ENCODE measurements around the gene PFN1. TPM values are rescaled to one million over a fixed set of nuclear protein-coding genes. Genes with fewer than 3 reads are reported as not detected.
A peak's percentile ranks its signal among the peaks of the same experiment; 100 is the strongest.

PFN1 gene
- total and polyA plus RNA-seq, 10 of the 15 experiments (the other 5 are each of a cell fraction or from before 2014, with no cell fraction given), result 154 to 3,892 (median 1,918) TPM

DNA sequence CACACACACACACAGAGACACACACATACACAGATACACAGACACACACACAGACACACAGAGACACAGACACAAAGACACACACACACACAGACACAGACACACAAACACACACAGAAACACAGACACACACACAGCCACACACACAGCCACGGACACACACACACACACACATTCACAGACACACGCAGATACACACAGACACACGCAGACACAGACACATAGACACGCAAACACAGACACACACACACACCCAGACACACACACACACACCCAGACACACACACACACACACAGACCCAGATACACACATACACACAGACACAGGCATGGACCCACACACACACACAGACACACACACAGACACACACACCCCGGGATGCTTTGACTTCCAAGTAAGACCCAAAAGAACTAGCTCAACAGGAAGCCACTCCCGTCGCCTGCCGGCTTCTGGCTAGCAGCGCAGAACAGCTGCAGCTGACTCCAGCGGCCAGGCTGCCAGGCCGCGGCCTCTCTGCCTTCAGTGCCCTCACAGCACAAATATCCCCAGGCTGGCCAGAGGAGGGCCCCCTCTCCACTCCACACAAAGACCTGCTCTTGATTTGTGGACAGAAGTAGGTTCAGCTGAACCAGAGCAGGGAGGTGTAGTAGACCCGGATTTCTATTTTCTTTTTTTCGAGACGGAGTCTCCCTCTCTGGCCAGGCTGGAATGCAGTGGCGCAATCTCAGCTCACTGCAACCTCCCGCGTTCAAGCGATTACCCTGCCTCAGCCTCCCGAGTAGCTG is 39.4 kb downstream of the PFN1 start (continued):
- TF ChIP-seq, protein P1, sequence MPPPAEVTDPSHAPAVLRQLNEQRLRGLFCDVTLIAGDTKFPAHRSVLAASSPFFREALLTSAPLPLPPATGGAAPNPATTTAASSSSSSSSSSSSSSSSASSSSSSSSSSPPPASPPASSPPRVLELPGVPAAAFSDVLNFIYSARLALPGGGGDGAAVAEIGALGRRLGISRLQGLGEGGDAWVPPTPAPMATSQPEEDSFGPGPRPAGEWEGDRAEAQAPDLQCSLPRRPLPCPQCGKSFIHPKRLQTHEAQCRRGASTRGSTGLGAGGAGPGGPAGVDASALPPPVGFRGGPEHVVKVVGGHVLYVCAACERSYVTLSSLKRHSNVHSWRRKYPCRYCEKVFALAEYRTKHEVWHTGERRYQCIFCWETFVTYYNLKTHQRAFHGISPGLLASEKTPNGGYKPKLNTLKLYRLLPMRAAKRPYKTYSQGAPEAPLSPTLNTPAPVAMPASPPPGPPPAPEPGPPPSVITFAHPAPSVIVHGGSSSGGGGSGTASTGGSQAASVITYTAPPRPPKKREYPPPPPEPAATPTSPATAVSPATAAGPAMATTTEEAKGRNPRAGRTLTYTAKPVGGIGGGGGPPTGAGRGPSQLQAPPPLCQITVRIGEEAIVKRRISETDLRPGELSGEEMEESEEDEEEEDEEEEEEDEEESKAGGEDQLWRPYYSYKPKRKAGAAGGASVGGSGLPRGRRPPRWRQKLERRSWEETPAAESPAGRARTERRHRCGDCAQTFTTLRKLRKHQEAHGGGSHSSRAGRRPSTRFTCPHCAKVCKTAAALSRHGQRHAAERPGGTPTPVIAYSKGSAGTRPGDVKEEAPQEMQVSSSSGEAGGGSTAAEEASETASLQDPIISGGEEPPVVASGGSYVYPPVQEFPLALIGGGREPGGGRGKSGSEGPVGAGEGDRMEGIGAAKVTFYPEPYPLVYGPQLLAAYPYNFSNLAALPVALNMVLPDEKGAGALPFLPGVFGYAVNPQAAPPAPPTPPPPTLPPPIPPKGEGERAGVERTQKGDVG (CRISPR knock-in tag; IDR thresholded peaks at IDR 0.05), result no peak
- no peak for TF ChIP-seq RB1 (IDR thresholded peaks at IDR 0.05; ENCODE audit: borderline replicate concordance)
- TF ChIP-seq BHLHE40 (IDR thresholded peaks at IDR 0.05; ENCODE audit: borderline replicate concordance in 1 of 2, low read depth in 2 of 2, low read length in 1 of 2), result peak in 1 of 2 experiments; percentile 40; a peak in 1 of 4 replicates
- TF ChIP-seq ESRRA (IDR thresholded peaks at IDR 0.05; ENCODE audit: low read length), result no peak
- TF ChIP-seq POLR2AphosphoS2 (IDR thresholded peaks at IDR 0.05; ENCODE audit: low read depth, low read length), result no peak
- TF ChIP-seq, protein P2, sequence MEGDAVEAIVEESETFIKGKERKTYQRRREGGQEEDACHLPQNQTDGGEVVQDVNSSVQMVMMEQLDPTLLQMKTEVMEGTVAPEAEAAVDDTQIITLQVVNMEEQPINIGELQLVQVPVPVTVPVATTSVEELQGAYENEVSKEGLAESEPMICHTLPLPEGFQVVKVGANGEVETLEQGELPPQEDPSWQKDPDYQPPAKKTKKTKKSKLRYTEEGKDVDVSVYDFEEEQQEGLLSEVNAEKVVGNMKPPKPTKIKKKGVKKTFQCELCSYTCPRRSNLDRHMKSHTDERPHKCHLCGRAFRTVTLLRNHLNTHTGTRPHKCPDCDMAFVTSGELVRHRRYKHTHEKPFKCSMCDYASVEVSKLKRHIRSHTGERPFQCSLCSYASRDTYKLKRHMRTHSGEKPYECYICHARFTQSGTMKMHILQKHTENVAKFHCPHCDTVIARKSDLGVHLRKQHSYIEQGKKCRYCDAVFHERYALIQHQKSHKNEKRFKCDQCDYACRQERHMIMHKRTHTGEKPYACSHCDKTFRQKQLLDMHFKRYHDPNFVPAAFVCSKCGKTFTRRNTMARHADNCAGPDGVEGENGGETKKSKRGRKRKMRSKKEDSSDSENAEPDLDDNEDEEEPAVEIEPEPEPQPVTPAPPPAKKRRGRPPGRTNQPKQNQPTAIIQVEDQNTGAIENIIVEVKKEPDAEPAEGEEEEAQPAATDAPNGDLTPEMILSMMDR (IDR thresholded peaks at IDR 0.05 in 2 of 3, conservative IDR thresholded peaks at IDR 0.05 in 1 of 3; ENCODE audit: control insufficient read depth in 2 of 3, extremely low read depth in 1 of 3, insufficient read depth in 1 of 3, low read depth in 3 of 3, low read length in 3 of 3), result peak; percentile 79 to 84 (median 84)
- TF ChIP-seq, protein P3, sequence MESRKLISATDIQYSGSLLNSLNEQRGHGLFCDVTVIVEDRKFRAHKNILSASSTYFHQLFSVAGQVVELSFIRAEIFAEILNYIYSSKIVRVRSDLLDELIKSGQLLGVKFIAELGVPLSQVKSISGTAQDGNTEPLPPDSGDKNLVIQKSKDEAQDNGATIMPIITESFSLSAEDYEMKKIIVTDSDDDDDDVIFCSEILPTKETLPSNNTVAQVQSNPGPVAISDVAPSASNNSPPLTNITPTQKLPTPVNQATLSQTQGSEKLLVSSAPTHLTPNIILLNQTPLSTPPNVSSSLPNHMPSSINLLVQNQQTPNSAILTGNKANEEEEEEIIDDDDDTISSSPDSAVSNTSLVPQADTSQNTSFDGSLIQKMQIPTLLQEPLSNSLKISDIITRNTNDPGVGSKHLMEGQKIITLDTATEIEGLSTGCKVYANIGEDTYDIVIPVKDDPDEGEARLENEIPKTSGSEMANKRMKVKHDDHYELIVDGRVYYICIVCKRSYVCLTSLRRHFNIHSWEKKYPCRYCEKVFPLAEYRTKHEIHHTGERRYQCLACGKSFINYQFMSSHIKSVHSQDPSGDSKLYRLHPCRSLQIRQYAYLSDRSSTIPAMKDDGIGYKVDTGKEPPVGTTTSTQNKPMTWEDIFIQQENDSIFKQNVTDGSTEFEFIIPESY (IDR thresholded peaks at IDR 0.05), result no peak
- TF ChIP-seq RFX5 (IDR thresholded peaks at IDR 0.05; ENCODE audit: low read depth, low read length), result no peak
- TF ChIP-seq RCOR1 (conservative IDR thresholded peaks at IDR 0.05; ENCODE audit: low read depth, low read length), result no peak
- TF ChIP-seq, protein P4, sequence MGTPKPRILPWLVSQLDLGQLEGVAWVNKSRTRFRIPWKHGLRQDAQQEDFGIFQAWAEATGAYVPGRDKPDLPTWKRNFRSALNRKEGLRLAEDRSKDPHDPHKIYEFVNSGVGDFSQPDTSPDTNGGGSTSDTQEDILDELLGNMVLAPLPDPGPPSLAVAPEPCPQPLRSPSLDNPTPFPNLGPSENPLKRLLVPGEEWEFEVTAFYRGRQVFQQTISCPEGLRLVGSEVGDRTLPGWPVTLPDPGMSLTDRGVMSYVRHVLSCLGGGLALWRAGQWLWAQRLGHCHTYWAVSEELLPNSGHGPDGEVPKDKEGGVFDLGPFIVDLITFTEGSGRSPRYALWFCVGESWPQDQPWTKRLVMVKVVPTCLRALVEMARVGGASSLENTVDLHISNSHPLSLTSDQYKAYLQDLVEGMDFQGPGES (IDR thresholded peaks at IDR 0.05), result no peak
- peak; percentile 89 for TF ChIP-seq SMC3 (IDR thresholded peaks at IDR 0.05; ENCODE audit: borderline replicate concordance, low read length)
- TF ChIP-seq NFYA (IDR thresholded peaks at IDR 0.05; ENCODE audit: borderline replicate concordance, low read depth, low read length), result no peak
- no peak for TF ChIP-seq NR2C1 (IDR thresholded peaks at IDR 0.05)
- TF ChIP-seq, protein P5, sequence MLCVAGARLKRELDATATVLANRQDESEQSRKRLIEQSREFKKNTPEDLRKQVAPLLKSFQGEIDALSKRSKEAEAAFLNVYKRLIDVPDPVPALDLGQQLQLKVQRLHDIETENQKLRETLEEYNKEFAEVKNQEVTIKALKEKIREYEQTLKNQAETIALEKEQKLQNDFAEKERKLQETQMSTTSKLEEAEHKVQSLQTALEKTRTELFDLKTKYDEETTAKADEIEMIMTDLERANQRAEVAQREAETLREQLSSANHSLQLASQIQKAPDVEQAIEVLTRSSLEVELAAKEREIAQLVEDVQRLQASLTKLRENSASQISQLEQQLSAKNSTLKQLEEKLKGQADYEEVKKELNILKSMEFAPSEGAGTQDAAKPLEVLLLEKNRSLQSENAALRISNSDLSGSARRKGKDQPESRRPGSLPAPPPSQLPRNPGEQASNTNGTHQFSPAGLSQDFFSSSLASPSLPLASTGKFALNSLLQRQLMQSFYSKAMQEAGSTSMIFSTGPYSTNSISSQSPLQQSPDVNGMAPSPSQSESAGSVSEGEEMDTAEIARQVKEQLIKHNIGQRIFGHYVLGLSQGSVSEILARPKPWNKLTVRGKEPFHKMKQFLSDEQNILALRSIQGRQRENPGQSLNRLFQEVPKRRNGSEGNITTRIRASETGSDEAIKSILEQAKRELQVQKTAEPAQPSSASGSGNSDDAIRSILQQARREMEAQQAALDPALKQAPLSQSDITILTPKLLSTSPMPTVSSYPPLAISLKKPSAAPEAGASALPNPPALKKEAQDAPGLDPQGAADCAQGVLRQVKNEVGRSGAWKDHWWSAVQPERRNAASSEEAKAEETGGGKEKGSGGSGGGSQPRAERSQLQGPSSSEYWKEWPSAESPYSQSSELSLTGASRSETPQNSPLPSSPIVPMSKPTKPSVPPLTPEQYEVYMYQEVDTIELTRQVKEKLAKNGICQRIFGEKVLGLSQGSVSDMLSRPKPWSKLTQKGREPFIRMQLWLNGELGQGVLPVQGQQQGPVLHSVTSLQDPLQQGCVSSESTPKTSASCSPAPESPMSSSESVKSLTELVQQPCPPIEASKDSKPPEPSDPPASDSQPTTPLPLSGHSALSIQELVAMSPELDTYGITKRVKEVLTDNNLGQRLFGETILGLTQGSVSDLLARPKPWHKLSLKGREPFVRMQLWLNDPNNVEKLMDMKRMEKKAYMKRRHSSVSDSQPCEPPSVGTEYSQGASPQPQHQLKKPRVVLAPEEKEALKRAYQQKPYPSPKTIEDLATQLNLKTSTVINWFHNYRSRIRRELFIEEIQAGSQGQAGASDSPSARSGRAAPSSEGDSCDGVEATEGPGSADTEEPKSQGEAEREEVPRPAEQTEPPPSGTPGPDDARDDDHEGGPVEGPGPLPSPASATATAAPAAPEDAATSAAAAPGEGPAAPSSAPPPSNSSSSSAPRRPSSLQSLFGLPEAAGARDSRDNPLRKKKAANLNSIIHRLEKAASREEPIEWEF (IDR thresholded peaks at IDR 0.05; ENCODE audit: insufficient replicate concordance, low read depth, low read length), result no peak

Data from GM12878 (cell line).